ENCODE data around the gene GRM2.
"Not testable (repeated sequence)": the region's sequence is repeated elsewhere in the genome, so short reads cannot be mapped to it uniquely, and the experiment has no call there.

GRM2 gene

GRCh38 chr3:51747840-51748239 lies 41.0 kb downstream of the GRM2 start:
- H3K27me3 ChIP-seq = no peaks in the 10 kb centered on the region
- H3K4me1 ChIP-seq = no peaks in the 10 kb centered on the region
- no peak for DNase-seq
- H3K36me3 ChIP-seq = no peaks in the 10 kb centered on the region
- no peak overlapping the region for H3K4me3 ChIP-seq (ENCODE audit: low read depth, low read length)
- TF ChIP-seq, protein P1, sequence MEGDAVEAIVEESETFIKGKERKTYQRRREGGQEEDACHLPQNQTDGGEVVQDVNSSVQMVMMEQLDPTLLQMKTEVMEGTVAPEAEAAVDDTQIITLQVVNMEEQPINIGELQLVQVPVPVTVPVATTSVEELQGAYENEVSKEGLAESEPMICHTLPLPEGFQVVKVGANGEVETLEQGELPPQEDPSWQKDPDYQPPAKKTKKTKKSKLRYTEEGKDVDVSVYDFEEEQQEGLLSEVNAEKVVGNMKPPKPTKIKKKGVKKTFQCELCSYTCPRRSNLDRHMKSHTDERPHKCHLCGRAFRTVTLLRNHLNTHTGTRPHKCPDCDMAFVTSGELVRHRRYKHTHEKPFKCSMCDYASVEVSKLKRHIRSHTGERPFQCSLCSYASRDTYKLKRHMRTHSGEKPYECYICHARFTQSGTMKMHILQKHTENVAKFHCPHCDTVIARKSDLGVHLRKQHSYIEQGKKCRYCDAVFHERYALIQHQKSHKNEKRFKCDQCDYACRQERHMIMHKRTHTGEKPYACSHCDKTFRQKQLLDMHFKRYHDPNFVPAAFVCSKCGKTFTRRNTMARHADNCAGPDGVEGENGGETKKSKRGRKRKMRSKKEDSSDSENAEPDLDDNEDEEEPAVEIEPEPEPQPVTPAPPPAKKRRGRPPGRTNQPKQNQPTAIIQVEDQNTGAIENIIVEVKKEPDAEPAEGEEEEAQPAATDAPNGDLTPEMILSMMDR (IDR thresholded peaks at IDR 0.05; ENCODE audit: low read depth, low read length) = no peak
- no peaks in the 10 kb centered on the region for H3K9me3 ChIP-seq

DNA sequence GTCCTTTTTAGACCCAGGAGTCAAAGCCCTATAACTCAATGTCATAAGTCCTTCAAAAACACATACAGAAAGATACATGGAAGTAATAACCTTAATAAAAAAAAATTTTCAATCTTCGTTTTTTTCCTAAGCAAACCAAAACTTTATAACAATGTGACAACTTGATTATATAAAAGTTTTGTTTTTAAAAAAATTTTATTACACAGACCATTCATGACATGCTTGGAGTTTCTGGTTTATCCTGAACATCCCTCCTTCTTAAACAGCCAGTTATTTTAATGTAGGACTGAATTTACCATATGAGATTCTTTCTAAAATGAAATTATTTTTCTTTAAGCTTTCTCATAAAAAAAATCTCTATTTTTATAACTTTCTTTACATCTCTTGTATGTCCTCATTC lies 41.5 kb downstream of the GRM2 start:
- Histone ChIP-seq H3K4me3 (ENCODE audit: low read depth, low read length) (no peak overlapping the region), H3K4me1 (no peaks in the 10 kb centered on the region), H3K27me3 (no peaks in the 10 kb centered on the region), H3K9me3 (no peaks in the 10 kb centered on the region), H3K36me3 (no peaks in the 10 kb centered on the region)
- DNase-seq = no peak
- TF ChIP-seq, protein P1 (IDR thresholded peaks at IDR 0.05; ENCODE audit: low read depth, low read length) = no peak

DNA sequence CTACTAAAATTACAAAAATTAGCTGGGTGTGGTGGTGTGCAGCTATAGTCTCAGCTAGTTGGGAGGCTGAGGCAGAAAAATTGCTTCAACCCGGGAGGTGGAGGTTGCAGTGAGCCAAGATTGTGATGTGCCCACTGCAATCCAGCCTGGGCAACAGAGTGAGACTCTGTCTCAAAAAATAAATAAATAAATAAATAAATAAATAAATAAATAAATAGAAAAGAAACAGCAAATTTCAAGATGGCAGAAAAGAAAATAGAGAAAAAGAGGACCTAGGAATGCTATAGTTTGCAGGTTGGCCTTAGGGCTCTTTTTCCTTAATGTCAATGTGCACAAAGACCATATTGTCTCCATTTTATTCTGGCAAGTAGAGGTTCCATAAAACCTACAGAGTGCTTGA lies 44.0 kb downstream of the GRM2 start:
- TF ChIP-seq, protein P1 (IDR thresholded peaks at IDR 0.05; ENCODE audit: low read depth, low read length) = no peak
- no peak for DNase-seq
- Histone ChIP-seq H3K27me3 (peaks cover 6% of the 10 kb centered on the region; the same call in 1 of the 2 replicates), H3K9me3 (no peaks in the 10 kb centered on the region), H3K36me3 (no peaks in the 10 kb centered on the region), H3K4me1 (no peaks in the 10 kb centered on the region), H3K4me3 (ENCODE audit: low read depth, low read length) (no peak overlapping the region)

DNA sequence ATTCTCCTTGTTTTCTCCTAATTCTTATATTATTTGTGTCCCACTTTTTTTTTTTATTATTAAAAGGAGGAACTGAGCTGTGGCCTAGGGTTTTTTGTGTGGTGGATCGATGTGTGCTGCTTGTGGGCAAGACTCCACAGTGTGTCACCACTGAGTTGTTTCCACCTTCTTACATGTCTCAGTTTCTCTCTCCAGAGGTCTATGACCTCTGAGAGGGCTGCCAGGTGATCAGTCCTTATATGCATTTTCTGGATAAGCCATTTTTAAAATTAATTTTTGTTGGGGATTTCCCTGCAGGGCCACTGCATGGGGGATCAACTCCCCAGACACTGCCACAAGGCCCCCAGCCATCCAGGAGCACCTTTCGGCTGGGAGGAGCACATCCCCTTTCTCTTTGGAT lies 44.4 kb downstream of the GRM2 start:
- Histone ChIP-seq H3K36me3 (no peaks in the 10 kb centered on the region), H3K27me3 (peaks cover 6% of the 10 kb centered on the region; the same call in 1 of the 2 replicates), H3K4me1 (no peaks in the 10 kb centered on the region), H3K9me3 (no peaks in the 10 kb centered on the region), H3K4me3 (ENCODE audit: low read depth, low read length) (no peak overlapping the region)
- no peak for DNase-seq
- TF ChIP-seq, protein P1 (IDR thresholded peaks at IDR 0.05; ENCODE audit: low read depth, low read length) = no peak

DNA sequence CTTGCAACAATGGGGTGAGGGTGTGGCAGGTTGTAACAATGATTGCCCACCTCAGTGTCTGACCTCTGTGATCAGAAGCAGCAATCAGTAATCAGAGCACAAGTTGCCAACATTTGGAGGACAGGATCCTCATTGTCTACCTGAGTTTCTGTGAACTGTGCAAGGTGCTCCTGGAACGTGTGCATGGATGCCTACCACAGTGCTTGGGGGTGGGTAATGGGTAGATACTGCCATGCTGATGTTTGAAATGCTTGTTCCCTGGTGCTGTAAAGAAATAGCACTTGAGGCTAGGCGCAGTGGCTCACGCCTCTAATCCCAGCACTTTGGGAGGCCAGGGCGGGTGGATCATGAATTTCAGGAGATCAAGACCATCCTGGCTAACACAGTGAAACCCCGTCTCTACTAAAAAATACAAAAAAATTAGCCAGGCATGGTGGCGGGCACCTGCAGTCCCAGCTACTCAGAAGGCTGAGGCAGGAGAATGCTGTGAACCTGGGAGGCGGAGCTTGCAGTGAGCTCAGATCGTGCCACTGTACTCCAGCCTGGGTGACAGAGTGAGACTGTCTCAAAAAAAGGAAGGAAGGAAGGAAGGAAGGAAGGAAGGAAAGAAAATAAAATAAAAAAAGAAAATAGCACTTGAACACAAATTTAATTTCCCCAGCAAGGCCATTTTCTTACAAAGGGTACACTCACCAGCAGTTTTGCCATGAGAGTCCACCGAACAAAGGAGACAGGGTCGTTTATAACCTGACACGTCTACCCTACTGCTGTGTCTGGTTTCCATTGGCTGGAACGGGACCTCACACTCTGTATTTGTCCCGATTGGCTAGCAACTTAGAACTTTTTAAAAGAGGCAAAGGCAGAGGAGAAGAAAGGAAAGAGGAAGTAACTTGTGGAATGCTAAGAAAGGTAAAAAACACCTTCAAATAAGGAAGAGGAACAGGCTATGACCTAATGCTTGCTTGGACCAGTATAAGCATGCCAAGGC lies 47.2 kb downstream of the GRM2 start:
- not testable (repeated sequence) for H3K4me1 ChIP-seq; H3K9me3 ChIP-seq; DNase-seq; H3K36me3 ChIP-seq; H3K4me3 ChIP-seq (ENCODE audit: low read depth, low read length); H3K27me3 ChIP-seq

DNA sequence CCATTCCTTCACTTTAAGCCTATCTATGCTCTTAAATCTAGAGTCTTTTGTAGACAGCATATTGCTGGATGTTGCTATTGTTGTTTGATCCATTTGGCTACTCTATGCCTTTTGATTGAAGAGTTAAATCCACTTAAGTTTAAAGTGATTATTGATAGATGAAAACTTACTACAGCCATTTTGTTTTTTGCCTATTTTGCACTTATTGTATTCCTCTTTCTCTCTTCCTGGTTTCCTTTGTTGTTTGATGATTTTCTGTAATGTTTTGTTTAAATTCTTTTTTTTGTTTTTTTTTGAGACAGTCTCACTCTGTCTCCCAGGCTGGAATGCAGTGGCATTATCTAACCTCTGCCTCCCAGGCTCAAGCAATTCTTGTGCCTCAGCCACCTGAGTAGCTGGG lies 52.3 kb downstream of the GRM2 start:
- TF ChIP-seq, protein P1 (IDR thresholded peaks at IDR 0.05; ENCODE audit: low read depth, low read length) = no peak
- H3K36me3 ChIP-seq = no peaks in the 10 kb centered on the region

More for the DNA sequence above, 52.3 kb downstream of the GRM2 start:
- Histone ChIP-seq H3K4me3 (ENCODE audit: low read depth, low read length) (no peak overlapping the region), H3K27me3 (peaks cover 1% of the 10 kb centered on the region; the same call in 1 of the 2 replicates), H3K9me3 (no peaks in the 10 kb centered on the region), H3K4me1 (no peaks in the 10 kb centered on the region)
- DNase-seq = no peak

Measured in BE2C (cell line).